H9 (cell line): ENCODE measurements around the gene IFT27. TPM values are rescaled to one million over a fixed set of nuclear protein-coding genes. Genes with fewer than 3 reads are reported as not detected.

Experiments
- DNase-seq: peaks from one replicate; pipeline ENCODE4 v3.0.0-alpha.2; 2017
- H2AFZ ChIP-seq: one replicate; pipeline ENCODE4 v1.6.1; 2013; ENCODE audit warnings: mild to moderate bottlenecking, low read length, control low read depth, moderate library complexity
- H2AK5ac ChIP-seq: 2 replicates; pipeline ENCODE4 v1.6.1; 2013; ENCODE audit warnings: low read length, control low read depth, mixed read lengths; ENCODE audit not compliant: insufficient read length
- H2BK120ac ChIP-seq: one replicate; pipeline ENCODE4 v1.6.1; 2013; ENCODE audit warnings: low read depth, mild to moderate bottlenecking, low read length, control low read depth, inconsistent platforms; ENCODE audit not compliant: poor library complexity, severe bottlenecking
- H2BK12ac ChIP-seq: 2 replicates; pipeline ENCODE4 v1.6.1; 2013; ENCODE audit warnings: low read length, control low read depth, mixed read lengths, low read depth; ENCODE audit not compliant: insufficient read length
- H2BK15ac ChIP-seq: 2 replicates; pipeline ENCODE4 v1.6.1; 2013; ENCODE audit warnings: low read depth, low read length, control low read depth
- H2BK20ac ChIP-seq: one replicate; pipeline ENCODE4 v1.6.1; 2013; ENCODE audit warnings: low read depth, mild to moderate bottlenecking, low read length, control low read depth, inconsistent platforms; ENCODE audit not compliant: poor library complexity, severe bottlenecking
- H2BK5ac ChIP-seq: 2 replicates; pipeline ENCODE4 v1.6.1; 2013; ENCODE audit warnings: low read length, control low read depth, mixed read lengths; ENCODE audit not compliant: insufficient read length
- H3K14ac ChIP-seq: 2 replicates; pipeline ENCODE4 v1.6.1; 2013; ENCODE audit warnings: low read length, control low read depth; ENCODE audit not compliant: insufficient read depth
- H3K18ac ChIP-seq: 2 replicates; pipeline ENCODE4 v1.6.1; 2013; ENCODE audit warnings: low read depth, mild to moderate bottlenecking, mixed read lengths, low read length, control low read depth; ENCODE audit not compliant: insufficient read length
- H3K23ac ChIP-seq: 2 replicates; pipeline ENCODE4 v1.6.1; 2013; ENCODE audit warnings: low read length, control low read depth, mixed read lengths, low read depth; ENCODE audit not compliant: insufficient read length
- H3K23me2 ChIP-seq: 2 replicates; pipeline ENCODE4 v1.6.1; 2013; ENCODE audit warnings: low read depth, mild to moderate bottlenecking, mixed read lengths, low read length, control low read depth; ENCODE audit not compliant: insufficient read length, poor library complexity, severe bottlenecking
- H3K27ac ChIP-seq: 2 replicates; pipeline ENCODE4 v1.5.1; 2013; ENCODE audit warnings: low read length, control low read depth, mixed read lengths, low read depth; ENCODE audit not compliant: insufficient read length
- H3K27me3 ChIP-seq: 2 replicates; pipeline ENCODE4 v1.6.1; 2013; ENCODE audit warnings: low read length, control low read depth, inconsistent platforms; ENCODE audit not compliant: insufficient read depth
- H3K4ac ChIP-seq: 2 replicates; pipeline ENCODE4 v1.6.1; 2013; ENCODE audit warnings: low read depth, mild to moderate bottlenecking, control low read depth, inconsistent platforms, low read length, moderate library complexity
- H3K4me1 ChIP-seq: 2 replicates; pipeline ENCODE4 v1.6.1; 2013; ENCODE audit warnings: low read length, control low read depth, inconsistent platforms; ENCODE audit not compliant: insufficient read depth
- H3K4me2 ChIP-seq: 2 replicates; pipeline ENCODE4 v1.6.1; 2013; ENCODE audit warnings: low read length, control low read depth, mixed read lengths; ENCODE audit not compliant: insufficient read length, insufficient read depth
- H3K56ac ChIP-seq: 2 replicates; pipeline ENCODE4 v1.6.1; 2013; ENCODE audit warnings: low read depth, mild to moderate bottlenecking, mixed read lengths, low read length, control low read depth; ENCODE audit not compliant: insufficient read length
- H3K79me1 ChIP-seq: 2 replicates; pipeline ENCODE4 v1.6.1; 2013; ENCODE audit warnings: low read depth, mild to moderate bottlenecking, moderate library complexity, low read length, control low read depth, inconsistent platforms; ENCODE audit not compliant: insufficient read depth, poor library complexity, severe bottlenecking
- H3K79me2 ChIP-seq: 2 replicates; pipeline ENCODE4 v1.6.1; 2013; ENCODE audit warnings: low read length, control low read depth, inconsistent platforms; ENCODE audit not compliant: insufficient read depth
- H3K9ac ChIP-seq: 2 replicates; pipeline ENCODE4 v1.6.1; 2013; ENCODE audit warnings: low read length, control low read depth, mixed read lengths; ENCODE audit not compliant: insufficient read length; ENCODE audit errors: extremely low read depth
- H3K9me3 ChIP-seq: one replicate; pipeline ENCODE4 v1.6.1; 2013; ENCODE audit warnings: low read depth, low read length, inconsistent platforms; ENCODE audit not compliant: control insufficient read depth
- H3T11ph ChIP-seq: one replicate; pipeline ENCODE4 v1.6.1; 2013; ENCODE audit warnings: mild to moderate bottlenecking, low read length, control low read depth, inconsistent platforms
- H4K20me1 ChIP-seq: one replicate; pipeline ENCODE4 v1.6.1; 2013; ENCODE audit not compliant: control insufficient read depth, insufficient read length, insufficient read depth
- H4K5ac ChIP-seq: 2 replicates; pipeline ENCODE4 v1.6.1; 2013; ENCODE audit warnings: low read depth, mild to moderate bottlenecking, mixed read lengths, low read length, control low read depth; ENCODE audit not compliant: insufficient read length
- H4K8ac ChIP-seq: replicated peaks from 2 replicates; pipeline ENCODE4 v1.6.1; 2013; ENCODE audit warnings: low read length, control low read depth, mixed read lengths, low read depth; ENCODE audit not compliant: insufficient read length
- H4K91ac ChIP-seq: 2 replicates; pipeline ENCODE4 v1.6.1; 2013; ENCODE audit warnings: low read depth, mild to moderate bottlenecking, moderate library complexity, mixed read lengths, low read length, control low read depth; ENCODE audit not compliant: insufficient read length
- H3K27ac Mint-ChIP-seq, 3 experiments: 2 replicates in 2 of 3; 3 replicates in 1 of 3; pipeline ENCODE4 v1.8.0; 2020 to 2021; ENCODE audit warnings: mixed read lengths in 3 of 3, mild to moderate bottlenecking in 1 of 3, moderate library complexity in 1 of 3
- H3K27me3 Mint-ChIP-seq: 2 replicates; pipeline ENCODE4 v1.8.0; 2021; ENCODE audit warnings: low read depth, mild to moderate bottlenecking, moderate library complexity, mixed read lengths
- H3K36me3 Mint-ChIP-seq, 3 experiments: 2 replicates in 2 of 3; 3 replicates in 1 of 3; pipeline ENCODE4 v1.8.0; 2020 to 2021; ENCODE audit warnings: low read depth in 3 of 3, mixed read lengths in 3 of 3; ENCODE audit not compliant: insufficient read depth in 1 of 3
- H3K4me1 Mint-ChIP-seq, 2 experiments: 2 replicates each; pipeline ENCODE4 v1.8.0; 2020; ENCODE audit warnings: mixed read lengths in 2 of 2
- H3K4me3 Mint-ChIP-seq, 2 experiments: 2 replicates in 1 of 2; 3 replicates in 1 of 2; pipeline ENCODE4 v1.8.0; 2020 to 2021; ENCODE audit warnings: mild to moderate bottlenecking in 2 of 2, mixed read lengths in 2 of 2, moderate library complexity in 1 of 2
- H3K9me3 Mint-ChIP-seq, 2 experiments: 2 replicates in 1 of 2; 3 replicates in 1 of 2; pipeline ENCODE4 v1.8.0; 2020; ENCODE audit warnings: mild to moderate bottlenecking in 2 of 2, mixed read lengths in 2 of 2, moderate library complexity in 1 of 2
- WGBS: extraction: QIAGEN DNeasy Blood & Tissue Kit; methylation state at CpG from one replicate; pipeline ENCODE4 v1.1.7; 2013; ENCODE audit warnings: missing lambda C conversion rate, low lambda C conversion rate, mixed read lengths; ENCODE audit not compliant: insufficient read length; ENCODE audit errors: extremely low coverage; 5-methylcytosine and 5-hydroxymethylcytosine counted together
- total RNA-seq: library from RNA; stranded (reverse); gene quantifications from 2 replicates; pipeline ENCODE4 v1.2.1, GENCODE V29; 2021
- TF ChIP-seq, protein P1 (sequence below): fragments of 200-600 bp; sonication (generic); conservative IDR thresholded peaks from 3 replicates; pipeline ENCODE4 v1.8.0; 2021; ENCODE audit warnings: antibody characterized with exemption, mild to moderate bottlenecking

IFT27 gene
- total RNA-seq, 1 experiment from 2014 or later = 43.4 TPM

DNA sequence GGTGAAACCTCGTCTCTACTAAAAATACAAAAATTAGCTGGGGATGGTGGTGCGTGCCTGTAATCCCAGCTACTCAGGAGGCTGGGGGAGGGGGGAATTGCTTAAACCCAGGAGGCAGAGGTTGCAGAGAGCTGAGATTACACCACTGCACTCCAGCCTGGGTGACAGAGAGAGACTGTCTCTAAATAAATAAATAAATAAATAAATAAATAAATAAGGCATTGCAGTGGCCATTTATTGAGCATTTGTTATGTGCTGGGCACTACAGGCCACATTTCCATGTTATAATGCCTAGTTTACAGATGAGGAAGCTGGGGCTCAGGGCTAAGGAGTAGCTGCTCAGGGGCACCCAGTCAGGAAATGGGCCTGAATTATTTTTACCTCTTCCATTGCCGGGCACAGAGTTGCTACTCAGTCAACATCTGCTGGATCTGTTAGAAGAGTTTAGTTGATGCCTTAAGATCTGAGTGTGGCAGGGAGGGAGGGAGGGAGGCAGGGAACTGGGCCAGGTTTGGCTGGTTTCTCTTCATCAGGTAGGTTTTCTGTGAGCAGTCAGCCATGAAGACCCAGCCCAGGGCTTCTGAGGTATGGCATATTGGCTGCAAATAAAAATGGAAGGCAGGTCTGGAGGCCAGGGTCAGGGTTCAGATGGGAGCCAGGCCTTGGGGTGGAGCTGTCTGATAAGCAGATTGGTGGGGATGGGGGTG is 35.3 kb upstream of the IFT27 start:
- H3K27ac Mint-ChIP-seq = no peak overlapping the region; a peak in 1 of 7 replicates
- Histone ChIP-seq H2BK12ac (no peak overlapping the region), H2AK5ac (no peak overlapping the region), H3K9me3 (no peaks in the 10 kb centered on the region), H3K79me1 (no peaks in the 10 kb centered on the region), H4K20me1 (no peaks in the 10 kb centered on the region), H2BK20ac (no peak overlapping the region), H3K27ac (no peak overlapping the region), H3K23me2 (peaks cover 2% of the 10 kb centered on the region), H4K8ac (no peak overlapping the region), H3K27me3 (peaks cover 15% of the 10 kb centered on the region), H4K91ac (no peak overlapping the region), H3K4me1 (peaks cover 2% of the 10 kb centered on the region; the same call in 1 of the 2 replicates), H3K18ac (no peak overlapping the region), H4K5ac (no peak overlapping the region), H3K79me2 (no peaks in the 10 kb centered on the region), H3K4me2 (no peak overlapping the region), H3K14ac (no peak overlapping the region), H2AFZ (no peak overlapping the region), H3K9ac (no peak overlapping the region), H3K23ac (no peak overlapping the region), H3K56ac (no peak overlapping the region), H3T11ph (no peak overlapping the region), H3K4ac (no peak overlapping the region), H2BK15ac (no peak overlapping the region), H2BK5ac (no peak overlapping the region), H2BK120ac (no peak overlapping the region)
- H3K9me3 Mint-ChIP-seq = no peaks in the 10 kb centered on the region
- no peak overlapping the region for H3K4me3 Mint-ChIP-seq
- H3K27me3 Mint-ChIP-seq = peaks cover 41% of the 10 kb centered on the region
- no peaks in the 10 kb centered on the region for H3K36me3 Mint-ChIP-seq
- TF ChIP-seq, protein P1, sequence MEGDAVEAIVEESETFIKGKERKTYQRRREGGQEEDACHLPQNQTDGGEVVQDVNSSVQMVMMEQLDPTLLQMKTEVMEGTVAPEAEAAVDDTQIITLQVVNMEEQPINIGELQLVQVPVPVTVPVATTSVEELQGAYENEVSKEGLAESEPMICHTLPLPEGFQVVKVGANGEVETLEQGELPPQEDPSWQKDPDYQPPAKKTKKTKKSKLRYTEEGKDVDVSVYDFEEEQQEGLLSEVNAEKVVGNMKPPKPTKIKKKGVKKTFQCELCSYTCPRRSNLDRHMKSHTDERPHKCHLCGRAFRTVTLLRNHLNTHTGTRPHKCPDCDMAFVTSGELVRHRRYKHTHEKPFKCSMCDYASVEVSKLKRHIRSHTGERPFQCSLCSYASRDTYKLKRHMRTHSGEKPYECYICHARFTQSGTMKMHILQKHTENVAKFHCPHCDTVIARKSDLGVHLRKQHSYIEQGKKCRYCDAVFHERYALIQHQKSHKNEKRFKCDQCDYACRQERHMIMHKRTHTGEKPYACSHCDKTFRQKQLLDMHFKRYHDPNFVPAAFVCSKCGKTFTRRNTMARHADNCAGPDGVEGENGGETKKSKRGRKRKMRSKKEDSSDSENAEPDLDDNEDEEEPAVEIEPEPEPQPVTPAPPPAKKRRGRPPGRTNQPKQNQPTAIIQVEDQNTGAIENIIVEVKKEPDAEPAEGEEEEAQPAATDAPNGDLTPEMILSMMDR = no peak
- WGBS = no CpG with 5 or more reads among the region's 3 CpGs
- H3K4me1 Mint-ChIP-seq = peaks cover 26 to 46% of the 10 kb centered on the region in 2 experiments
- no peak for DNase-seq
